GM12873 (cell line): ENCODE measurements around the gene DHX29.

ENCODE experiments used
- TF ChIP-seq, protein P1 (sequence below): IDR thresholded peaks from 2 replicates; pipeline ENCODE4 v1.5.1; 2012; ENCODE audit warnings: low read depth, mild to moderate bottlenecking, moderate library complexity, low read length, control low read depth; ENCODE audit not compliant: insufficient read depth; ENCODE audit errors: missing control alignments

Gene DHX29

DNA sequence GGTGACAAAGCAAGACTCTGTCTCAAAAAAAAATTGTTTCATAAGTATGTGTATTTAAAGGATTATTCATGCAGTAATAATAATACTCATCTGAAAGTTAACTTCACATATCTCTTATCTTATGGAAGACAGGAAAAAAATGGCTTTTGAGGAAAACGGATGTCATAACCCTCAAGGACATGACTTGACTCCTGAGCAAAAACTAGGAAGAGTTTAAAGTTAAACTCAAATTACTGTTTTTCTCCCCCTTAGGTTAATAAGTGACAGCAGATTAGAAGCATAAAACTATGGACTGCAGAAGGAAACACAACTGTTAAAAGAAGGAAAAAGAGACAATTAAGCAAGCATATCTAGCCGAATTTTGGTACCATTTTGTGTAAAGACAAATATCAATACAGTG, 16.5 kb downstream of the DHX29 start:
- TF ChIP-seq, protein P1, sequence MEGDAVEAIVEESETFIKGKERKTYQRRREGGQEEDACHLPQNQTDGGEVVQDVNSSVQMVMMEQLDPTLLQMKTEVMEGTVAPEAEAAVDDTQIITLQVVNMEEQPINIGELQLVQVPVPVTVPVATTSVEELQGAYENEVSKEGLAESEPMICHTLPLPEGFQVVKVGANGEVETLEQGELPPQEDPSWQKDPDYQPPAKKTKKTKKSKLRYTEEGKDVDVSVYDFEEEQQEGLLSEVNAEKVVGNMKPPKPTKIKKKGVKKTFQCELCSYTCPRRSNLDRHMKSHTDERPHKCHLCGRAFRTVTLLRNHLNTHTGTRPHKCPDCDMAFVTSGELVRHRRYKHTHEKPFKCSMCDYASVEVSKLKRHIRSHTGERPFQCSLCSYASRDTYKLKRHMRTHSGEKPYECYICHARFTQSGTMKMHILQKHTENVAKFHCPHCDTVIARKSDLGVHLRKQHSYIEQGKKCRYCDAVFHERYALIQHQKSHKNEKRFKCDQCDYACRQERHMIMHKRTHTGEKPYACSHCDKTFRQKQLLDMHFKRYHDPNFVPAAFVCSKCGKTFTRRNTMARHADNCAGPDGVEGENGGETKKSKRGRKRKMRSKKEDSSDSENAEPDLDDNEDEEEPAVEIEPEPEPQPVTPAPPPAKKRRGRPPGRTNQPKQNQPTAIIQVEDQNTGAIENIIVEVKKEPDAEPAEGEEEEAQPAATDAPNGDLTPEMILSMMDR, result no peak

DNA sequence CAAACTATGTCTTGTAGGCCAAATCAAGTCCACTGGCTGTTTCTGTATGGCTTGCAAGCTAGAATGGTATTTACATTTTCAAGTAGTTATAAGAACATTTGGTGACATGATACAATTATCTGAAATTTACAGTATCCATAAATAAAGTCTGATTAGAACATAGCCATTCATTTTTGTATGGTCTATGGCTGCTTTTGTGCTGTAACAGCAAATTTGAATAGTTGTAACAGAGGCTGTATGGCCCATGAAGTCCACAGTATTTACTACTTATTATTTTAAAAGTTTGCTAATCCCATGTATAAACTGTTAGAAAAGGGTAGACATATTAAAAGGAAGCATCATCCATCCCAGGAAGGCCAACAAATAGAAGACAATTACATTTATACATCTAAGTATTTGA, 17.7 kb downstream of the DHX29 start:
- TF ChIP-seq, protein P1, result no peak

DNA sequence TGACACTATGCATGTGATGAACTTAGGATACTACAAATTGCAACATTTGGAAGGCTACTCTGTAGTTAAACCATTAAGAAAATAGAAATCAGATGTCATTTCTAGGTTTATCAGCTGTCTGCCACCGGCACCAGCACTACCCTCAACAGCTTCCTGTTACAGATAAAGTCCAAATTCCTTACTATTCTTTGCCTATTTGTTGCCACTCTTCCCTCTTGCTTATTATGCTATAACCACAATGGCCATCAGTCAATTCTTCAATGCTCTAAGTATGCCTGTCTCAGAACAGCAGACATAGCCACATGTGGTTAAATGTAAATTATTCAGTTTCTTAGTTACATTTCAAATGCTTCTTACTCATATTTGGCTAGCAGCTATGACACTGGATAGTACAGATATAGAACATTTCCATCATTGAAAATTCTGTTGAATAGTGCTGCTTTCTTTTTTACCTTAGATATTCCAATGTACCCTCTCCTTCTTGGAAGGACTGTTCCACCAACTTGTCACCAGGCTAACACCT, 21.0 kb downstream of the DHX29 start:
- TF ChIP-seq, protein P1, result no peak

DNA sequence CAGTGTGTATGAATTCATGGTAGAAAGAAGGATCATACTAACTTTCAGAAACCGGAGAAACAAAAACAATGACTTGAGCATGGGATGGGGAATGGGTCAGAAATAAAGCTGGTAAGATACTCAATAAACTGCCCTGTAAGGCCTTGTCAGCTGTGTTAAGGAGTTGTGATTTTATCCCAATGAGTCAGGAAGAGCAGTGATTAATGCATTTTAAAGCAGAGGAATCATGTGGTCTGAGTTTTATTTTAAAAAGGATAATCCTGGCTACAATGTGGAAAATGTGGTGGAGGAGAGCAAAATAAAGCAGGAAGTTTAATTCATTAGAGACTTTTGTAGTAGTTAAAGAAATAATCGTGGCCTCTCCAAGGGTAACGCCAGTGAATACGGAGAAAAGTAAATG, 28.7 kb downstream of the DHX29 start:
- TF ChIP-seq, protein P1, result no peak

DNA sequence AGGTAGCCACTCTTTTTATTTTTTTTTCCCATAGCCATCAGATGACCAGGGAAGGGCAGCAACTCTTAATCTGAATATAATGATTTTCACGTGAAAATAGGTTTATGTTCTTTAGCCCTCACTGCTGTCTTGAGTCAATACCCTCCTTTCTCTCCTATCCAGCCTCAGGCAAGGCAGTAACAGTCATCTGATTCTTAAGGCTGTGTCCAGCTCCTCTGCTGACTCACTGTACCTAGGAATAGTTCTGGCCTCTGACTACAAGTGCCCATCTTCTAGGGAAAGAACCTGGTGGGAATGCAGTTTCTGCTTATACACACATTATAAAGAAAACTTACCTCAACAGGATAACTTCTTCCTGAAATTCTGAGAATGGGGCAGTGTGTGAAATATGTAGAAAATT, 30.7 kb downstream of the DHX29 start:
- TF ChIP-seq, protein P1, result no peak

DNA sequence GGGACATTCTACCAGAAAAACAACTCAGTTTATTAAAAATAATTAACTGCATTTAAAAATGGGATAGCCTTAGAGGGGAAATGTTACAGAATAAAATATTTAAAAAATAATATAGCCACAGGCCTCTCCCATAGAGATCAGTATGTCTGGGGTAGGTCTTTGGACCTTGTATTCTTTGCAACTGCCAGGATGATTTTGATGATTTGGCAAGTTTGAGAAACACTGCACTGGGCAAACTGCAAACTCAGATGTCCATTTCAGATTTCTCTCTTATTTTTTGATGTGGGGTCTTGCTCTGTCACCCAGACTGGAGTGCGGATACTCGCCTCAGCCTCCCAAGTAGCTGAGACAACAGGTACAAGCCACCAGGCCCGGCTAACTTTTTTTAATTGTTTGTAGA, 49.2 kb downstream of the DHX29 start:
- TF ChIP-seq, protein P1, result no peak

DNA sequence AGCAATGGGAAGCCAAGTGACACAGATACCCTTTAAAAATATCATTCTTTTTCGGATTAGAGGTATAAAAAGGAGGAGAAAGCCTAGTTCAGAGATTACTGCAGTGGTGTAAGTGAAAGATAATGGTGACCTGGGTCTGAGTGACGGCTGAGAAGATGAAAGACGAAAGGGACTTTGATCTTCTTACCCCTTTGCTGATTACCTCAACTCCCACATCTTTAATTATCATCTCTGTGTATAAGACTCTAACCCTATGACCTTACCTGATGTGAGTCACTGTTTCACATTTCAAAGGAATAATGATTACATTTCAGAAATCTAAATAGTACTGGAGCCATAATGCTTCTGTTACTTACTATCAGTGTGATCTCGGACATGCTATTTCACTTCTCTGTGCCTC, 52.7 kb downstream of the DHX29 start:
- TF ChIP-seq, protein P1, result no peak

DNA sequence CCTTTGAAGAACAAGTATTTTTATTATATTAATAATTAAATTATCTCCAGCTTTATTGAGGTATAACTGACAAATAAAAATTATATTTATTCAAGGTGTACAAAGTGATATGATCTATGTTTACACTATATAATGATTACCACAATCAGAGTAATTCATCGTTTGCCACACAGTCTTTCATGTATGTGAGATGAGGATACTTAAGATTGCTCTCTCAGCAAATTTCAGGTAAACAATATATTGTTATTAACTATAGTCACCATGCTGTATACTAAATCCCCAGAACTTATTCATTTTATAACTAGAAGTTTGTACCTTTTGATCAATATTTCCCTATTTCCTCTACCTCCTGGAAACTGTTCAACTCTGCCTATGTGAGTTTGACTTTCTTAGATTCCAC, 57.4 kb downstream of the DHX29 start:
- TF ChIP-seq, protein P1, result no peak
